ENCODE measurements around the gene TMEM167B.

The TMEM167B gene

GRCh38 chr1:109065137-109065536 lies 25.4 kb upstream of the TMEM167B start:
- no peak for TF ChIP-seq CTCF (IDR thresholded peaks at IDR 0.05; ENCODE audit: borderline replicate concordance, control extremely low read depth, extremely low read depth, insufficient read depth, missing control alignments)
- in situ Hi-C loops (cut with MboI; ENCODE audit: low sequenced_read_pairs, unreplicated experiment), result no loop called here
- no peak for DNase-seq (ENCODE audit: low spot score)

GRCh38 chr1:109067883-109068282 lies 22.7 kb upstream of the TMEM167B start:
- in situ Hi-C loops (cut with MboI; ENCODE audit: low sequenced_read_pairs, unreplicated experiment), result no loop called here

GRCh38 chr1:109069294-109069693 lies 21.3 kb upstream of the TMEM167B start:
- no peak for DNase-seq (ENCODE audit: low spot score)
- TF ChIP-seq CTCF (IDR thresholded peaks at IDR 0.05; ENCODE audit: borderline replicate concordance, control extremely low read depth, extremely low read depth, insufficient read depth, missing control alignments), result no peak
- in situ Hi-C loops (cut with MboI; ENCODE audit: low sequenced_read_pairs, unreplicated experiment), result no loop called here

More at GRCh38 chr1:109067883-109068282, 22.7 kb upstream of the TMEM167B start:
- TF ChIP-seq CTCF (IDR thresholded peaks at IDR 0.05; ENCODE audit: borderline replicate concordance, control extremely low read depth, extremely low read depth, insufficient read depth, missing control alignments), result no peak
- DNase-seq (ENCODE audit: low spot score), result no peak

GRCh38 chr1:109075531-109076490 lies 14.8 kb upstream of the TMEM167B start, which contains the start of gene TAF13:
TSS of gene TAF13 (minus strand) at chr1:109076003. CDS start at chr1:109075947, 56 bp downstream.
- in situ Hi-C loops (cut with MboI; ENCODE audit: low sequenced_read_pairs, unreplicated experiment), result no loop called here
- no peak for TF ChIP-seq CTCF (IDR thresholded peaks at IDR 0.05; ENCODE audit: borderline replicate concordance, control extremely low read depth, extremely low read depth, insufficient read depth, missing control alignments)
- DNase-seq (ENCODE audit: low spot score), result peak; percentile 94

- DNase-seq (ENCODE audit: low spot score), result no peak
- in situ Hi-C loops (cut with MboI; ENCODE audit: low sequenced_read_pairs, unreplicated experiment), result no loop called here
- TF ChIP-seq CTCF (IDR thresholded peaks at IDR 0.05; ENCODE audit: borderline replicate concordance, control extremely low read depth, extremely low read depth, insufficient read depth, missing control alignments), result no peak
Measured at GRCh38 chr1:109078317-109078716, 12.2 kb upstream of the TMEM167B start.

GRCh38 chr1:109079240-109079622 lies 11.3 kb upstream of the TMEM167B start:
- DNase-seq (ENCODE audit: low spot score), result no peak
- in situ Hi-C loops (cut with MboI; ENCODE audit: low sequenced_read_pairs, unreplicated experiment), result no loop called here
- no peak for TF ChIP-seq CTCF (IDR thresholded peaks at IDR 0.05; ENCODE audit: borderline replicate concordance, control extremely low read depth, extremely low read depth, insufficient read depth, missing control alignments)
